ENCODE data around the gene NCBP1.

NCBP1 gene

DNA sequence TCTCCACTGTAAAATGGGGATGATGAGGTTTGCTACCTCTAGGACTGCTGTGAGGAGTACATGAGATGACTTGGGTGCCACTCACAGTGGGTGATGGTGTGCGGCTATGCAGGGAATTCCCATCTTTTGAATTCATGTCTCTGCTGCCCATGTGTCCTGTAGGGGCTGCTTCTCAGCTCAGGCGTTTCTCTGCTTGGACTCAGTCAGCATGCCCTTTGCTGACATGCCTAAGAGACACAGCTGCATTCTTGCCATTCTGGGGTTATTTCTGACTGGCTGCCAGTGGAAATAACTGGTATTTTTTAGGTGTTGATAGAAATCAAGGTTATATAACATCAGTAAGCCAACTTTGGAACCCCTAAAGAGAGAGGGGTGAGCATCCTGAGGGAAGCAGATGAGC, 87.8 kb downstream of the NCBP1 start:
- no peak for DNase-seq

- DNase-seq = no peak
Measured at GRCh38 chr9:97722331-97722730, 88.7 kb downstream of the NCBP1 start.

All from NCI-H510A (cell line).